Measurements from ENCODE around the gene NEK11.

GRCh38 chr3:131275556-131275955 is 248.9 kb downstream of the NEK11 start:
- TF ChIP-seq, protein P1, sequence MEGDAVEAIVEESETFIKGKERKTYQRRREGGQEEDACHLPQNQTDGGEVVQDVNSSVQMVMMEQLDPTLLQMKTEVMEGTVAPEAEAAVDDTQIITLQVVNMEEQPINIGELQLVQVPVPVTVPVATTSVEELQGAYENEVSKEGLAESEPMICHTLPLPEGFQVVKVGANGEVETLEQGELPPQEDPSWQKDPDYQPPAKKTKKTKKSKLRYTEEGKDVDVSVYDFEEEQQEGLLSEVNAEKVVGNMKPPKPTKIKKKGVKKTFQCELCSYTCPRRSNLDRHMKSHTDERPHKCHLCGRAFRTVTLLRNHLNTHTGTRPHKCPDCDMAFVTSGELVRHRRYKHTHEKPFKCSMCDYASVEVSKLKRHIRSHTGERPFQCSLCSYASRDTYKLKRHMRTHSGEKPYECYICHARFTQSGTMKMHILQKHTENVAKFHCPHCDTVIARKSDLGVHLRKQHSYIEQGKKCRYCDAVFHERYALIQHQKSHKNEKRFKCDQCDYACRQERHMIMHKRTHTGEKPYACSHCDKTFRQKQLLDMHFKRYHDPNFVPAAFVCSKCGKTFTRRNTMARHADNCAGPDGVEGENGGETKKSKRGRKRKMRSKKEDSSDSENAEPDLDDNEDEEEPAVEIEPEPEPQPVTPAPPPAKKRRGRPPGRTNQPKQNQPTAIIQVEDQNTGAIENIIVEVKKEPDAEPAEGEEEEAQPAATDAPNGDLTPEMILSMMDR (IDR thresholded peaks at IDR 0.05; ENCODE audit: borderline replicate concordance, extremely low read depth, low read length, poor library complexity, severe bottlenecking) = no peak
- TF ChIP-seq EZH2 (IDR thresholded peaks at IDR 0.05; ENCODE audit: borderline replicate concordance, low read depth, low read length, severe bottlenecking) = no peak

All from DND-41 (cell line).